Neural cell (in vitro differentiated cells): ENCODE results near the gene UBE2F. TPM values are rescaled to one million over a fixed set of nuclear protein-coding genes. Genes with fewer than 3 reads are reported as not detected.

Experiments
- H2AFZ ChIP-seq: fragments of 200-600, 300-800 bp; sonication (generic), shearing (Covaris generic); 2 replicates; pipeline ENCODE4 v1.6.0; 2014; ENCODE audit warnings: low read depth, mild to moderate bottlenecking, antibody characterized with exemption, low read length, moderate library complexity
- H3F3A ChIP-seq: fragments of 200-600 bp; shearing (Covaris generic); 2 replicates; pipeline ENCODE4 v1.6.1; 2016; ENCODE audit warnings: mild to moderate bottlenecking, moderate library complexity, mixed read lengths, antibody characterized with exemption, low read length; ENCODE audit not compliant: insufficient read depth, poor library complexity, severe bottlenecking
- H3K27ac ChIP-seq: fragments of 200-600, 300-800 bp; sonication (generic), shearing (Covaris generic); 2 replicates; pipeline ENCODE4 v1.5.1; 2014; ENCODE audit warnings: mild to moderate bottlenecking, low read length, moderate library complexity
- H3K27me3 ChIP-seq: fragments of 300-800, 200-600 bp; sonication (generic), shearing (Covaris generic); 2 replicates; pipeline ENCODE4 v1.6.0; 2014; ENCODE audit warnings: mild to moderate bottlenecking, low read depth, low read length, moderate library complexity; ENCODE audit not compliant: insufficient read depth
- H3K36me3 ChIP-seq: fragments of 300-800, 200-600 bp; sonication (generic), shearing (Covaris generic); 2 replicates; pipeline ENCODE4 v1.5.1; 2014; ENCODE audit warnings: mild to moderate bottlenecking, antibody characterized with exemption, low read length, moderate library complexity; ENCODE audit not compliant: insufficient read depth
- H3K4me2 ChIP-seq: fragments of 300-800, 200-600 bp; sonication (generic), shearing (Covaris generic); 2 replicates; pipeline ENCODE4 v1.6.0; 2014; ENCODE audit warnings: mild to moderate bottlenecking, low read length
- H3K4me3 ChIP-seq: fragments of 300-800, 200-600 bp; sonication (generic), shearing (Covaris generic); 2 replicates; pipeline ENCODE4 v1.5.1; 2014; ENCODE audit warnings: mild to moderate bottlenecking, low read length, moderate library complexity
- H3K79me2 ChIP-seq: fragments of 200-600 bp; shearing (Covaris generic); replicated peaks from 2 replicates; pipeline ENCODE4 v1.6.0; 2014; ENCODE audit warnings: mild to moderate bottlenecking, low read length, moderate library complexity; ENCODE audit not compliant: insufficient read depth
- H3K9ac ChIP-seq: fragments of 300-800, 200-600 bp; sonication (generic), shearing (Covaris generic); 2 replicates; pipeline ENCODE4 v1.6.1; 2016; ENCODE audit warnings: mild to moderate bottlenecking, low read length, mixed read lengths
- H3K9me2 ChIP-seq: fragments of 200-600 bp; shearing (Covaris generic); 2 replicates; pipeline ENCODE4 v1.6.1; 2016; ENCODE audit warnings: mild to moderate bottlenecking, low read length, mixed read lengths; ENCODE audit not compliant: insufficient read depth
- H3K9me3 ChIP-seq: fragments of 200-600, 300-800 bp; sonication (generic), shearing (Covaris generic); 2 replicates; pipeline ENCODE4 v1.6.1; 2016; ENCODE audit warnings: mild to moderate bottlenecking, mixed run types, low read length, moderate library complexity, mixed read lengths
- H4K20me1 ChIP-seq: fragments of 200-600 bp; shearing (Covaris generic); 2 replicates; pipeline ENCODE4 v1.6.1; 2016; ENCODE audit warnings: mild to moderate bottlenecking, mixed run types; ENCODE audit not compliant: insufficient read depth
- CTCF ChIP-seq: fragments of 450-650 bp; IDR thresholded peaks from 2 replicates; pipeline ENCODE4 v1.5.1; 2014; ENCODE audit warnings: antibody characterized with exemption, mild to moderate bottlenecking, moderate library complexity; ENCODE audit not compliant: poor library complexity, severe bottlenecking
- EP300 ChIP-seq: fragments of 450-650 bp; conservative IDR thresholded peaks from 2 replicates; pipeline ENCODE4 v1.6.1; 2014; ENCODE audit warnings: antibody characterized with exemption, mild to moderate bottlenecking, moderate library complexity; ENCODE audit not compliant: poor library complexity, severe bottlenecking
- EZH2 ChIP-seq: fragments of 200-600, 300-800 bp; shearing (Covaris generic), sonication (generic); IDR thresholded peaks from 2 replicates; pipeline ENCODE4 v1.6.1; 2014; ENCODE audit warnings: antibody characterized with exemption, low read length, borderline replicate concordance, mild to moderate bottlenecking; ENCODE audit not compliant: insufficient read depth, poor library complexity, severe bottlenecking
- MXI1 ChIP-seq: fragments of 450-650 bp; conservative IDR thresholded peaks from 2 replicates; pipeline ENCODE4 v1.6.1; 2014; ENCODE audit warnings: antibody characterized with exemption, mild to moderate bottlenecking; ENCODE audit not compliant: poor library complexity, severe bottlenecking
- POLR2AphosphoS5 ChIP-seq: IDR thresholded peaks from 2 replicates; pipeline ENCODE4 v1.6.1; 2012
- RAD21 ChIP-seq: fragments of 450-650 bp; conservative IDR thresholded peaks from 2 replicates; pipeline ENCODE4 v1.6.1; 2014; ENCODE audit warnings: antibody characterized with exemption, mild to moderate bottlenecking, moderate library complexity
- REST ChIP-seq: IDR thresholded peaks from 2 replicates; pipeline ENCODE4 v1.6.1; 2012; ENCODE audit warnings: borderline replicate concordance
- SMC3 ChIP-seq: fragments of 450-650 bp; conservative IDR thresholded peaks from 2 replicates; pipeline ENCODE4 v1.6.1; 2014; ENCODE audit warnings: antibody characterized with exemption, mild to moderate bottlenecking, moderate library complexity; ENCODE audit not compliant: poor library complexity
- TAF1 ChIP-seq: IDR thresholded peaks from 2 replicates; pipeline ENCODE4 v1.6.1; 2012; ENCODE audit warnings: low read depth
- polyA plus RNA-seq: library from polyadenylated mRNA; depleted of rRNA; stranded (reverse); fragments of >200 nt; gene quantifications from 2 replicates; pipeline ENCODE4 v1.2.3, GENCODE V29; 2014

The UBE2F gene
- polyA plus RNA-seq, 1 donor from 2014 or later, result 65.7 TPM

- H3K9me3 ChIP-seq, result no peaks in the 10 kb centered on the region
- no peaks in the 10 kb centered on the region for H3F3A ChIP-seq
- TF ChIP-seq CTCF (no peak), TAF1 (no peak), EZH2 (no peak), RAD21 (no peak), MXI1 (no peak), SMC3 (no peak), REST (no peak), POLR2AphosphoS5 (no peak), EP300 (no peak)
- H3K4me2 ChIP-seq, result no peak overlapping the region
- no peaks in the 10 kb centered on the region for H4K20me1 ChIP-seq
- H2AFZ ChIP-seq, result no peak overlapping the region
- H3K9me2 ChIP-seq, result no peaks in the 10 kb centered on the region
- H3K79me2 ChIP-seq, result no peaks in the 10 kb centered on the region
- H3K36me3 ChIP-seq, result peaks cover 16% of the 10 kb centered on the region
- H3K9ac ChIP-seq, result no peak overlapping the region
- H3K4me3 ChIP-seq, result no peak overlapping the region
- no peak overlapping the region for H3K27ac ChIP-seq
- H3K27me3 ChIP-seq, result no peaks in the 10 kb centered on the region
Observed at GRCh38 chr2:237995036-237995435, 28.2 kb downstream of the UBE2F start.

DNA sequence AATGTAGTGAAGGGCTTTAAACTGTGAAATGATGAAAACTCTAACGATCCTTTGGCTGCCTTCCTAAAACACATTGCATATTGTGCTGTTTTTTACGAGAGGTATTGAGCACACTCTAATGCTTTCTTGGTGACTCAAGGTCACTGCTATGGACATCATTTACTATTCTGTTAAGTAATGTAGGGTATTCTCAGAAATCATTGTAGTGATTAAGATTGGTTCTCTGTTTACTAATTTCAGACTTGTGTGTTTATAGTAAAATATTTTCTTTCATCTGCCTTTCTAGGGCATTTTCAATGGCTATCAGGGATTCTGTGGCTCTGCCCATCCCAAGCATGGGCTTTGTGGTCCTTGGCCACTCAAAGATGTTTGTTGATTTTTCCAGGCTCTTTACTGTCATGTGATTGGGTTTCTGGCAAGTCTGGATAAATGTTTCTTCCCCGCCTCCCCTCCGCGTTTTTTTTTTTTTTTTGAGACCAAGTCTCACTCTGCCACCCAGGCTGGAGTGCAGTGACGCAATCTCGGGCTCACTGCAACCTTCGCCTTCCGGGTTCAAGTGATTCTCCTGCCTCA, 29.3 kb downstream of the UBE2F start:
- H4K20me1 ChIP-seq, result no peaks in the 10 kb centered on the region
- H3K36me3 ChIP-seq, result peaks cover 16% of the 10 kb centered on the region
- no peaks in the 10 kb centered on the region for H3K9me3 ChIP-seq
- H3K79me2 ChIP-seq, result no peaks in the 10 kb centered on the region
- no peak overlapping the region for H3K27ac ChIP-seq
- H3K27me3 ChIP-seq, result no peaks in the 10 kb centered on the region
- H3K4me2 ChIP-seq, result no peak overlapping the region
- H3K9me2 ChIP-seq, result no peaks in the 10 kb centered on the region
- H2AFZ ChIP-seq, result no peak overlapping the region
- H3F3A ChIP-seq, result no peaks in the 10 kb centered on the region
- no peak overlapping the region for H3K4me3 ChIP-seq
- TF ChIP-seq RAD21 (no peak), CTCF (no peak), POLR2AphosphoS5 (no peak), TAF1 (no peak), EP300 (no peak), REST (no peak), SMC3 (no peak), EZH2 (no peak), MXI1 (no peak)
- H3K9ac ChIP-seq, result no peak overlapping the region
